ENCODE data around the gene NUDT12.
A peak's percentile ranks its signal among the peaks of the same experiment; 100 is the strongest.

The NUDT12 gene

DNA sequence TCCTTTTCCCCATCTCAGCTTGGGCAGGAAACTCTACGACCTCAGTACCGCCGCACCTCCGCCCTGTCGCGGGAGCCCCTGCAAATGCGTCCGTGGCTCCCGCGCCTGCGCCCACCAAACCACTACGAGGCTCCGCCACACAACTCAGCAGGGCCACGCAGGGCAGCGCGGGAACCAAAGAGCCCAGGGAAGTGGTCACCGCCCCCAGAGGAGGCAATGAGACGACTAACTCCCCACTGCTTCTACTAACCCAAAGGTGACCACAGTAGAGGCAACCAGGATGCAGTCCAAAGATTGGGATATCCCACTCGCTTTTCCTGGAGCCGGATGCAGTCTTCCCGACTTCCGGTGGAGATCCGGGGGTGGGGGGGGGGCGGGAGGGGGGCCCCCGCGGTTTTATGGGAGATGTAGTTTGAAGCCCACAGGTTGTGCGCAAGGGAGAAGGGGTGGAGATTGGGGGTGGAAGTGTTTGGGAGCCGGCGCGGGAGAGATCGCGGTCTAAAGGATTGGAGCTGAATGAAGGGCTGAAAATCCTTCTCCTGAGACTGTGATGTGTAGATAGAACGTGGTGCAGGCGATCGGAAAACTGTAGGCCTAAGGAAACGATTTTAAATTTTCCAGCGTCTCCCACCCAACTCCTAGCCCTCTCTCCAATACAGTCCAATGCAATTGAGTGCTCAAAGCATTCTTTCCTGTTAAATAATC is at the start of gene NUDT12:
Gene NUDT12, minus strand, starts transcription at position 337 of the 705 bp plus-strand sequence. CDS start 2,541 bp downstream, outside the sequence.
- peak; percentile 71 for DNase-seq

- no peak for DNase-seq
Measured at GRCh38 chr5:103607346-103607745, 44.8 kb upstream of the NUDT12 start.

DNA sequence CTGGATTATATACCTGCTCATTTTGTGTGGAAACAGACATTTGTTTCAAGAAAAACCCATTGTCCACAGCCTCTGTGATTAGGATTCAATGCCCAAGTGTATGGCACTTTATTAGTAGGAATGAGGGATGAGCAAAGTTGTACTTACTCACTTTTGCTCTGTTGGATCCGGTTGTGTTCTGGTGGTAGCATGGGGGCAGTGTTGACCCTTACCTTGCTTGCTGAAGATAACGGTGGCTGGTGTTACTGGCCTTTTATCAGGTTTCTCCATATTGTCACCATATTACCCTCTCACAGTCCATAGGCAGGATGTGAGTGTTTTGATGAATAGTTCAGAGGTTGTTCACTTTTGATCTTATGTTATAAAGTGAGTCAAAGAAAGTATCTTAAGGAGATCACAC is 42.7 kb upstream of the NUDT12 start:
- no peak for DNase-seq

GRCh38 chr5:103602438-103602837 is 39.8 kb upstream of the NUDT12 start:
- DNase-seq: no peak

GRCh38 chr5:103601314-103601713 is 38.7 kb upstream of the NUDT12 start:
- no peak for DNase-seq

DNA sequence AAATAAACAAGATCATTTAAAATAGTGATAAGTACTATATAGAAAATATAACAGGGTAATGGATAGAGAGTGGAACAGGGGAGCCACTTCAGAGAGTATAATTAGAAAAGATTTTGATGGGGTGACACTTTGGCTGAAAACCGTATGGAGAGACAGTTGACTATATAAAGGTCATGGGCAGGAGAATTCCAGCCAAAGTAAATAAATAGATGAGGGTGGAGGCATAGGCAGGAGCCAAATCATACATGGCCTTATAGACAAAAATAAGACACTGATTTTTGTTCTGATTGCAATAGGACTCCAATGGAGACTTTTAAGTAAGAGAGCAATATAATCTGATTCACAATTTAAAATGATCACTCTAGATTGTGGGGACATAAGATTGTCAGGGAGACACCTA is 37.5 kb upstream of the NUDT12 start:
- no peak for DNase-seq

DNA sequence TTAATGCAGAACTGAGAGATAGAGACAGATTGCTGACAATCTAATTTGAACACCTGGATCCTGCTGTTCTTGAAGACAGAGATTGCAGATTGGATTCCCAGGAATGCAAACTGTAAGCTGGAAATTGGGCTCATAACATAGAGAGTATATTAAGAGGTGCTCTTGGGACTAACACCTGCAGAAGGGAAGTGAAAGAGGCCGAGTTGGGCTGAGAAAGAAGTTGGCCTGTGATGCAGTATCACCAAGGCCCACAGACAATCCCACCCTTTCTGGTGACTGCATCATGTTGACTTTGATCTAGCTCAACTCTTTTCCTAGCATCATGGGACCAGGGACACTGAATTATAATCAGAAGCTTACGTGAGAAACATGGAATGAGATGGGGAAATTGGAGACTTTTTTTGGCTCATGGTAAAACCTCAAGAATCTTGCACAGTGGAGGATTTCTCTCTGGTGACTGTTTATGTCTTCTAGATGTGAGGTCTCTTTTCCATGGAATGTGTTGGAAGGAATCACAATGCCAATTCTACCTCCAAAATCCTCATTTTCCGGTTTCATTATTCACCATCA is 36.5 kb upstream of the NUDT12 start:
- no peak for DNase-seq

GRCh38 chr5:103590221-103590620 is 27.6 kb upstream of the NUDT12 start:
- DNase-seq: no peak

DNA sequence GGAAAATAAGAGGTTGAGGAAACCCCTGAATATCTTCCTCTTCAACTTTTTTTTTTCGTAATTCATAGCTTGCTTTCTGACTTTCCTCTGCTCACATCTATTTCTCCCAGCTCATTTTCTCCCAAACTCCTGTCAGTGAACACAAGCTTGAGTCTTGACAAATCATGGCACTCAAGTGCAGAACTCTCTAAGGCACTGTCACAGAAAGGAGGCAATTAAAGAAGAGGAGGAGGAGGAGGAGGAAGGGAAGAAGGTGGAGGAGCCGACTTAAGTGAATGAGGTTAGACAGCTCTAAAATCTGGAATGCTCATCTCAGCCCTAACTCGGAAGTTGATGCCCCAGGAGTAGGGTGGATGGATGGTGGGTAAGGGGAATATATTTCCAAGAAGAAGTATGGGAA is 27.2 kb upstream of the NUDT12 start:
- DNase-seq: no peak

DNA sequence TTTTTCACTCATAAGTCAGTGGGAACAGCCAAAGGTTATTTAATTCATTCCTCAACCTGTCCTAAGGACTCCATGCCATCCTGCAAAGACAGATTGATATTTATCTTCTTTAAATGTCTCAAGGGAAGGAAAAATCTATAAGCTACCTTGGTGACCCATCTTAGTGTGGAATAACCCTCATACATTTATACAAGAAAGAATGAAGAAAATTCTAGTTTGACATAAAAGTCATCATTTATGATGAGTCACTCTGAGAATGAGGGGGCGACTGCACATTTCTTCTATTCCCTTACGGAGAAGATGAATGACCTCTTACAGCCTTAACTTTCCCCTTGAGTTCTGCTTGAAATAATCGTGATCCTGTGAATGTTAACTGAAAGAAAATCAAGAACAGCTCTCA is 26.8 kb upstream of the NUDT12 start:
- no peak for DNase-seq

GRCh38 chr5:103587185-103587748 is 24.7 kb upstream of the NUDT12 start:
- no peak for DNase-seq

GRCh38 chr5:103582364-103582763 is 19.8 kb upstream of the NUDT12 start:
- DNase-seq: no peak

- DNase-seq: no peak
Measured at GRCh38 chr5:103573411-103573810, 10.8 kb upstream of the NUDT12 start.

DNA sequence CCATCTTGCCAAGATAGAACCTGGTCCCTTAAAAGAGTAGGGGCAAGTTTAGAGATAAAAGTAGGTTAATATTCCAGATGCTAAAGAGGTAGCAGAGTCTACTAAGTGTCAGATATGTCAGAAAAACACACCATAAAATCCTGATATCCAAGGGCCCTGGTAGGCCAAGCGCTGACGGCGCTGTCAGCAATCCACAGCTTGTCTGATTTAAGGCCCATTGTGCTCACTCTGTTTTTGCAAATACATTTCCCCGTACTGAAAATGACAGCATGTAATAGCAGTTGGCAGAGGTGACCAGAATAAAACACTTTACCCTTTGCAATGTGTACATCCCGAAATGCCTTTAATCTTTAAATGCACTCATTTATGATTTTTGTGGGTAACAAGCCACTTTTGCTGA is 9.9 kb upstream of the NUDT12 start:
- DNase-seq: no peak

DNA sequence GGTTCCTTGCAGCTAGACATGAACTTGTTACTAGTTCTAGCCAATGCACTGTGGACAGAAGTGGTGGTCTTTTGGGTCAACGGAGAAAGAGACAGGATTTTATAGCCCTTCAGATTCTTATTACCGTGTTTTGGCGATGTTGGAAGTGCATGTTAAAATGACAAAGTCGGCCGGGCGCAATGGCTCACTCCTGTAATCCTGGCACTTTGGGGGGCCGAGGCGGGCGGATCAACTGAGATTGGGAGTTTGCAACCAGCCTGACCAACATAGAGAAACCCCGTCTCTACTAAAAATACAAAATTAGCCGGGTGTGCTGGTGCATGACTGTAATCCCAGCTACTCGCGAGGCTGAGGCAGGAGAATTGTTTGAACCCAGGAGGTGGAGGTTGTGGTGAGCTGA is 9.1 kb upstream of the NUDT12 start:
- DNase-seq: no peak

DNA sequence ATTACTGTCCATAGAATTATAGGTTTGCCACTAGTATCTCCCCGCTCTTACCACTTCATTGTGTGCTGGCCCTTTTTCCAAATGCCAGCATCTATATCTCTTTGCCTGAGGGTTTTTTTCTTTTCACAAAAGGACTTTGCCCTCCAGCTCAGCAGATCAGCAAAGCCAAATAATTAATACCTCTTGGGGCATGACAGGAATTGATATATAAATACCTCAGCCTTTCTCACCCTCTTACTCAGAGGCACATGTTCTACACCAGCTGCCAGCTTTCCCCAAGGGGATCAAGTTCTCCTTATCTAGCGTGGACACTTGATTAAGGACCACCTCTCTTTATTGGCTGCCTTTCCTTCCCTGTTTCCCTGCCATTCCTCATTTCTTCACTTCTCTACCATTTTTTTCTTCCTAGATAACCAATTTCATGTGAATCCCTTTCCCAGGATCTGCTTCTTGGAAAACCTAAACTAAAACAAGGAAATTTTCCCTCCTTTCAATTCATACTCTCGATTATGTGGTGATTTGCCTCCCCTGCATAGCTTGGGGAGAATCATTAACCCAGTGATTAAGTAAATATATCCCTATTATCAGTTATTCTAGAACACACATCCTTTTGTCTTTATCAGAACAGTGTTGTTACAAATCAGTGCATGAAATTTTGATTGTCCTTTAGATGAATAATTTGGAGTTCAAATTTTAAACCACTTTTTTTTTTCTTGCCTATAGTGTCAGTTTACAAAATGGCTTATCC is 6.9 kb upstream of the NUDT12 start:
- no peak for DNase-seq

GRCh38 chr5:103565719-103566118 is 3.1 kb upstream of the NUDT12 start:
- no peak for DNase-seq

- DNase-seq: peak; percentile 10
Measured at GRCh38 chr5:103561685-103562452, 720 bp downstream of the NUDT12 start.

DNA sequence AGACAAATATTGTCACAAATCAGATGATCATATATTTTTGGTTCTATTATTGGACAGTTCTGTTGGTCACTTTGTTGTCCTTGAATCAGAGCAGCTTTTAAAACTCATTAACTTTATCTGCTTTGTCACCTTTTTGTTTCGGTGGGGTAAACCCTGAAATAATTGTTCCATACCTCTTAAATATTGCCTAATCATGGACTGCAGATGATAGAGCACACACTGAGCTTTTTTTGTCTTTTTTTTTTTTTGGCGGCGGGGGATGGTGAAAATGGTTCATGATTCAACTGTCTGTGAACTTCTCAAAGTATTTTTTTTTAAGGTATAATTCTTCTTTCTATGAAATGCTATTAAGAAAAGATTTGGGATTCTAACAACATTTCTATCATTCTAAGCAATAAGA is 1.8 kb downstream of the NUDT12 start:
- no peak for DNase-seq

DNA sequence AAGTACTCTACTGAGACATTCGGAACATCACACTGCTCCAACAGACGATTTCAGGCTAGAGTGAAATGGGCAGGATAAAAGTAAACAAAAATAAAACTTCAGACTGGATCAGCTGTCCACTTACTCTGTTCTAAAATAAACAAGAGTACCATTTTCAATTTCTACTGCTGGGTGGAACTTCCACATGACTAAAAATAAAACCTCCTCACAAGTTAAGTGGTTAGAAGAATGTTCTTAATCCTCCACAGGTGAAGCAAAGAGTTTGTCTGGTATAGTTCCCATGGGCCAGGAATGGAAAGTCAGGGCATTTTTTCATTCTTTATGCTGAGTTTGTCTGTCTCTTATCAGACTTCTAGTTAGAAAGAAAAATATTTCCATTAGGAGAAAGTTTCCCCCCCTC is 15.7 kb downstream of the NUDT12 start:
- DNase-seq: no peak

- no peak for DNase-seq
Measured at GRCh38 chr5:103542441-103542840, 20.1 kb downstream of the NUDT12 start.

- no peak for DNase-seq
Measured at GRCh38 chr5:103541569-103541968, 21.0 kb downstream of the NUDT12 start.

- DNase-seq: no peak
Measured at GRCh38 chr5:103541114-103541513, 21.5 kb downstream of the NUDT12 start.

Measured in CD4-positive, alpha-beta T cell treated with Interleukin-17A for 4 hours (primary cell).